IMR-90 (cell line): Measurements from ENCODE around the gene HLA-A. TPM values are rescaled to one million over a fixed set of nuclear protein-coding genes. Genes with fewer than 3 reads are reported as not detected.

Source experiments
- ATAC-seq: fragments of 200-7000 bp; cut with Tn5 transposase; 2 replicates; pipeline ENCODE4 v1.9.1; 2020; ENCODE audit warnings: low read depth, mild to moderate bottlenecking, moderate library complexity
- BruUV-seq: library from RNA; stranded (reverse); fragments of 400-500 nt; replicated peaks from 2 replicates; lab custom pipeline; 2021; lab: Mats Ljungman, UMichigan
- CTCF ChIA-PET: fragments of 300-600 bp; formaldehyde crosslinking; extraction: SDS; loops from one replicate; lab custom pipeline; 2021; ENCODE audit warnings: antibody characterized with exemption; lab: Yijun Ruan, JAX
- POLR2A ChIA-PET: fragments of 300-600 bp; sonication (Branson Sonifier 250); formaldehyde crosslinking; loops from one replicate; lab custom pipeline; 2022; ENCODE audit warnings: antibody characterized with exemption; ENCODE audit not compliant: unreplicated experiment; lab: Charles Lee
- DNase-seq: peaks from one replicate; pipeline ENCODE4 v3.0.0; 2013
- H2AFZ ChIP-seq: replicated peaks from 2 replicates; pipeline ENCODE3; 2013; ENCODE audit warnings: low read length, mild to moderate bottlenecking; ENCODE audit not compliant: poor library complexity
- H2AK5ac ChIP-seq: 2 replicates; pipeline ENCODE4 v1.6.1; 2013; ENCODE audit warnings: low read depth, low read length, inconsistent platforms
- H2AK9ac ChIP-seq: replicated peaks from 2 replicates; pipeline ENCODE3; 2013; ENCODE audit warnings: mild to moderate bottlenecking, low read depth, low read length, moderate library complexity; ENCODE audit not compliant: poor library complexity
- H2BK120ac ChIP-seq: 2 replicates; pipeline ENCODE4 v1.6.1; 2013; ENCODE audit warnings: low read depth, low read length, inconsistent platforms
- H2BK15ac ChIP-seq: 3 replicates; pipeline ENCODE4 v1.6.1; 2013; ENCODE audit warnings: low read depth, low read length, inconsistent platforms
- H2BK20ac ChIP-seq: 2 replicates; pipeline ENCODE4 v1.6.1; 2013; ENCODE audit warnings: low read depth, mild to moderate bottlenecking, inconsistent platforms, low read length, moderate library complexity
- H2BK5ac ChIP-seq: 2 replicates; pipeline ENCODE4 v1.6.1; 2013; ENCODE audit warnings: mild to moderate bottlenecking, low read depth, low read length, inconsistent platforms; ENCODE audit not compliant: poor library complexity, severe bottlenecking
- H3K14ac ChIP-seq: replicated peaks from 2 replicates; pipeline ENCODE4 v1.6.1; 2013; ENCODE audit warnings: low read depth, low read length, inconsistent platforms
- H3K18ac ChIP-seq: 2 replicates; pipeline ENCODE4 v1.6.1; 2013; ENCODE audit warnings: low read depth, low read length, control low read depth
- H3K23ac ChIP-seq: 2 replicates; pipeline ENCODE4 v1.6.1; 2013; ENCODE audit warnings: low read depth, low read length, inconsistent platforms
- H3K27ac ChIP-seq: 2 replicates; pipeline ENCODE4 v1.5.1; 2013; ENCODE audit warnings: mild to moderate bottlenecking, control low read depth, low read length; ENCODE audit not compliant: insufficient read depth
- H3K27me3 ChIP-seq: 2 replicates; pipeline ENCODE4 v1.6.1; 2013; ENCODE audit warnings: low read length; ENCODE audit not compliant: control insufficient read depth, insufficient read depth
- H3K36me3 ChIP-seq: 2 replicates; pipeline ENCODE4 v1.6.1; 2013; ENCODE audit warnings: low read length, mixed read lengths; ENCODE audit not compliant: control insufficient read depth, insufficient read depth
- H3K4ac ChIP-seq: 2 replicates; pipeline ENCODE4 v1.6.1; 2013; ENCODE audit warnings: low read depth, low read length, inconsistent platforms
- H3K4me1 ChIP-seq: 2 replicates; pipeline ENCODE4 v1.6.1; 2013; ENCODE audit warnings: low read length, mixed read lengths; ENCODE audit not compliant: control insufficient read depth, insufficient read depth
- H3K4me2 ChIP-seq: 2 replicates; pipeline ENCODE4 v1.6.1; 2013; ENCODE audit warnings: low read depth, mild to moderate bottlenecking, control low read depth, low read length, moderate library complexity
- H3K4me3 ChIP-seq: 2 replicates; pipeline ENCODE4 v1.5.1; 2013; ENCODE audit warnings: low read depth, mild to moderate bottlenecking, control low read depth, low read length, moderate library complexity; ENCODE audit not compliant: insufficient read depth
- H3K56ac ChIP-seq: 2 replicates; pipeline ENCODE4 v1.6.1; 2013; ENCODE audit warnings: low read length, inconsistent platforms; ENCODE audit not compliant: insufficient read depth; ENCODE audit errors: extremely low read depth
- H3K79me1 ChIP-seq, 2 experiments: 2 replicates each; pipeline ENCODE4 v1.6.1; 2013; ENCODE audit warnings: low read length in 2 of 2, inconsistent platforms in 1 of 2, low read depth in 1 of 2
- H3K9ac ChIP-seq: 2 replicates; pipeline ENCODE4 v1.6.1; 2013; ENCODE audit warnings: low read depth, low read length, control low read depth
- H3K9me1 ChIP-seq: 2 replicates; pipeline ENCODE4 v1.6.1; 2013; ENCODE audit warnings: low read length, inconsistent platforms; ENCODE audit not compliant: insufficient read depth
- H3K9me3 ChIP-seq: 2 replicates; pipeline ENCODE4 v1.6.1; 2013; ENCODE audit warnings: low read length; ENCODE audit not compliant: control insufficient read depth, insufficient read depth
- H4K20me1 ChIP-seq: 2 replicates; pipeline ENCODE4 v1.6.1; 2013; ENCODE audit warnings: low read length, inconsistent platforms; ENCODE audit not compliant: insufficient read depth
- H4K5ac ChIP-seq: 2 replicates; pipeline ENCODE4 v1.6.1; 2013; ENCODE audit warnings: mild to moderate bottlenecking, low read depth, low read length, control low read depth
- H4K8ac ChIP-seq, 2 experiments: 2 replicates each; pipeline ENCODE4 v1.6.1; 2013; ENCODE audit warnings: low read depth in 2 of 2, low read length in 2 of 2, control low read depth in 1 of 2, inconsistent platforms in 1 of 2
- H4K91ac ChIP-seq: 2 replicates; pipeline ENCODE4 v1.6.1; 2013; ENCODE audit warnings: low read depth, low read length, inconsistent platforms; ENCODE audit not compliant: insufficient read depth
- CEBPB ChIP-seq: IDR thresholded peaks from 2 replicates; pipeline ENCODE4 v1.6.1; 2012; ENCODE audit warnings: low read depth, low read length, improper control_type of control experiment
- CTCF ChIP-seq: conservative IDR thresholded peaks from 2 replicates; pipeline ENCODE4 v1.5.1; 2012; ENCODE audit warnings: mild to moderate bottlenecking, low read depth, low read length, improper control_type of control experiment
- FOS ChIP-seq: fragments of 150-350 bp; IDR thresholded peaks from 2 replicates; pipeline ENCODE4 v1.6.1; 2016; ENCODE audit warnings: low read depth, low read length
- MAFK ChIP-seq: IDR thresholded peaks from 2 replicates; pipeline ENCODE4 v1.6.1; 2012; ENCODE audit warnings: low read depth, low read length, improper control_type of control experiment
- MAZ ChIP-seq: IDR thresholded peaks from 2 replicates; pipeline ENCODE4 v1.6.1; 2012; ENCODE audit warnings: low read depth, mild to moderate bottlenecking, low read length, improper control_type of control experiment, moderate library complexity, borderline replicate concordance
- NFE2L2 ChIP-seq: fragments of 150-350 bp; IDR thresholded peaks from 2 replicates; pipeline ENCODE4 v1.6.1; 2016; ENCODE audit warnings: low read depth, mild to moderate bottlenecking, low read length
- POLR2A ChIP-seq: IDR thresholded peaks from 2 replicates; pipeline ENCODE4 v1.6.1; 2012; ENCODE audit warnings: mild to moderate bottlenecking, low read depth, low read length
- RCOR1 ChIP-seq: IDR thresholded peaks from 2 replicates; pipeline ENCODE4 v1.6.1; 2012; ENCODE audit warnings: mild to moderate bottlenecking, low read length, improper control_type of control experiment; ENCODE audit not compliant: insufficient replicate concordance
- SMC3 ChIP-seq: fragments of 150-350 bp; IDR thresholded peaks from 2 replicates; pipeline ENCODE4 v1.6.1; 2016; ENCODE audit warnings: low read depth, mild to moderate bottlenecking, antibody characterized with exemption, low read length, moderate library complexity
- dilution Hi-C: fragments of 300-500 bp; cut with HindIII; formaldehyde crosslinking; loops from one replicate; pipeline ENCODE4 v1.14.3; 2018; ENCODE audit warnings: low sequenced_read_pairs; ENCODE audit not compliant: unreplicated experiment
- in situ Hi-C: fragments of 300-500 bp; cut with MboI; formaldehyde crosslinking; loops from 3 replicates; pipeline ENCODE4 v1.14.3; 2019; ENCODE audit warnings: low sequenced_read_pairs, inconsistent platforms, mixed read lengths
- intact Hi-C: fragments of 100-400 bp; cut with micrococcal nuclease; formaldehyde crosslinking; loops from 2 replicates; pipeline ENCODE4 v1.10.0; 2022
- polyA plus RNA-seq, 3 experiments: library from polyadenylated mRNA; depleted of rRNA; stranded (reverse); fragments of >200 nt; gene quantifications; 2 replicates each; pipeline ENCODE4 v1.2.3, GENCODE V29; 2012; ENCODE audit warnings: low replicate concordance in 1 of 3
- total RNA-seq: library from RNA; depleted of rRNA; stranded (reverse); fragments of >200 nt; gene quantifications from 2 replicates; pipeline ENCODE4 v1.2.3, GENCODE V29; 2012
- TF ChIP-seq, protein P1 (sequence below): fragments of 150-350 bp; IDR thresholded peaks from 2 replicates; pipeline ENCODE4 v1.6.1; 2017; ENCODE audit warnings: mild to moderate bottlenecking, antibody characterized with exemption, low read length, low read depth

The HLA-A gene
- total and polyA plus RNA-seq, 2 of the 4 experiments (the other 2 are of a cell fraction) = 94.5 to 218 TPM

- Histone ChIP-seq H3K27ac (no peak overlapping the region), H3K56ac (no peak overlapping the region), H2AK9ac (no peak overlapping the region), H4K20me1 (no peaks in the 10 kb centered on the region), H3K36me3 (no peaks in the 10 kb centered on the region), H3K23ac (no peak overlapping the region), H3K18ac (no peak overlapping the region), H3K4me3 (no peak overlapping the region), H4K8ac (no peak overlapping the region), H4K5ac (no peak overlapping the region), H3K9ac (no peak overlapping the region), H2BK15ac (no peak overlapping the region), H3K4ac (no peak overlapping the region), H2BK5ac (no peak overlapping the region), H2BK120ac (no peak overlapping the region), H2BK20ac (no peak overlapping the region), H3K4me1 (no peaks in the 10 kb centered on the region), H3K79me1 (no peaks in the 10 kb centered on the region), H3K14ac (no peak overlapping the region), H2AK5ac (no peak overlapping the region), H3K9me3 (no peaks in the 10 kb centered on the region), H2AFZ (no peak overlapping the region), H3K9me1 (no peaks in the 10 kb centered on the region), H4K91ac (no peak overlapping the region), H3K4me2 (no peak overlapping the region), H3K27me3 (peaks cover 2% of the 10 kb centered on the region; the same call in 1 of the 2 replicates)
- TF ChIP-seq MAZ (no peak), FOS (no peak), NFE2L2 (no peak), MAFK (no peak), CTCF (no peak), POLR2A (no peak), CEBPB (no peak), RCOR1 (no peak), SMC3 (no peak)
- TF ChIP-seq, protein P1, sequence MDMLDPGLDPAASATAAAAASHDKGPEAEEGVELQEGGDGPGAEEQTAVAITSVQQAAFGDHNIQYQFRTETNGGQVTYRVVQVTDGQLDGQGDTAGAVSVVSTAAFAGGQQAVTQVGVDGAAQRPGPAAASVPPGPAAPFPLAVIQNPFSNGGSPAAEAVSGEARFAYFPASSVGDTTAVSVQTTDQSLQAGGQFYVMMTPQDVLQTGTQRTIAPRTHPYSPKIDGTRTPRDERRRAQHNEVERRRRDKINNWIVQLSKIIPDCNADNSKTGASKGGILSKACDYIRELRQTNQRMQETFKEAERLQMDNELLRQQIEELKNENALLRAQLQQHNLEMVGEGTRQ = no peak
- no TSS peak for BruUV-seq
- DNase-seq (no peak), ATAC-seq (no peak)
- dilution Hi-C loops = no loop called here
- ChIA-PET POLR2A (no interaction called here), CTCF (no interaction called here)
- in situ Hi-C loops = no loop called here
- intact Hi-C loops = no loop called here
These were observed 49.6 kb upstream of the HLA-A start for GRCh38 chr6:29892696-29893095.
